ENCODE data around the gene MPZL1.

MPZL1 gene

GRCh38 chr1:167685844-167686243 lies 35.9 kb upstream of the MPZL1 start:
- no peak overlapping the region for H3K4me3 Mint-ChIP-seq
- H3K36me3 Mint-ChIP-seq, result peaks cover 87% of the 10 kb centered on the region
- ATAC-seq (no peak), DNase-seq (ENCODE audit: low spot score in 2 of 2) (no peak)
- peak overlapping the region; percentile 91 for H3K27ac Mint-ChIP-seq
- no peaks in the 10 kb centered on the region for H3K9me3 Mint-ChIP-seq
- peaks cover 36% of the 10 kb centered on the region for H3K4me1 Mint-ChIP-seq

GRCh38 chr1:167687919-167688519 lies 33.8 kb upstream of the MPZL1 start:
- ATAC-seq (peak; percentile 63), DNase-seq (ENCODE audit: low spot score in 2 of 2) (peak; percentile 76 to 92)
- peaks cover 94% of the 10 kb centered on the region for H3K36me3 Mint-ChIP-seq
- H3K9me3 Mint-ChIP-seq, result no peaks in the 10 kb centered on the region
- H3K4me1 Mint-ChIP-seq, result peaks cover 36% of the 10 kb centered on the region
- peak overlapping the region; percentile 89 for H3K27ac Mint-ChIP-seq
- no peak overlapping the region for H3K4me3 Mint-ChIP-seq

GRCh38 chr1:167689567-167689920 lies 32.2 kb upstream of the MPZL1 start:
- ATAC-seq (peak; percentile 63), DNase-seq (ENCODE audit: low spot score in 2 of 2) (no peak)
- peaks cover 94% of the 10 kb centered on the region for H3K36me3 Mint-ChIP-seq
- no peak overlapping the region for H3K4me3 Mint-ChIP-seq
- H3K9me3 Mint-ChIP-seq, result no peaks in the 10 kb centered on the region
- H3K27ac Mint-ChIP-seq, result peak overlapping the region; percentile 89
- peaks cover 33% of the 10 kb centered on the region for H3K4me1 Mint-ChIP-seq

DNA sequence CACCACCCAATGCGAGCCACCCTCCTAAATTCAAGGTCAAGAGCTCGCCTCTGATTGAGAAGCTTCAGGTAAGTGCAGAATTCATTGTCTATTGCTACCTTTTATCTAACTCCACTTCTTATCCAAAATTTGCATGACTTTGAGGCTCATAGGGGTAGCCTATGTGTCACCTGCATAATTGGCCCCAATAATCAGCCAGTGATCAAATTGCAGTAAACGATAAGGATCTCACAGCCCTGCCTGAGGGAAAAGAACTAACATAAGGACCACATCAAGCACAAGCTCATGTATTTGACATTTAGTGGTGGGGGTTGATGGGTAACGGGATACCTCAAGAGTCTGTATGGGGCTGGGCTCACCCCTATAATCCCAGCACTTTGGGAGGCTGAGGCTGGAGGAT lies 31.7 kb upstream of the MPZL1 start:
- no peaks in the 10 kb centered on the region for H3K9me3 Mint-ChIP-seq
- no peak for ATAC-seq

DNA sequence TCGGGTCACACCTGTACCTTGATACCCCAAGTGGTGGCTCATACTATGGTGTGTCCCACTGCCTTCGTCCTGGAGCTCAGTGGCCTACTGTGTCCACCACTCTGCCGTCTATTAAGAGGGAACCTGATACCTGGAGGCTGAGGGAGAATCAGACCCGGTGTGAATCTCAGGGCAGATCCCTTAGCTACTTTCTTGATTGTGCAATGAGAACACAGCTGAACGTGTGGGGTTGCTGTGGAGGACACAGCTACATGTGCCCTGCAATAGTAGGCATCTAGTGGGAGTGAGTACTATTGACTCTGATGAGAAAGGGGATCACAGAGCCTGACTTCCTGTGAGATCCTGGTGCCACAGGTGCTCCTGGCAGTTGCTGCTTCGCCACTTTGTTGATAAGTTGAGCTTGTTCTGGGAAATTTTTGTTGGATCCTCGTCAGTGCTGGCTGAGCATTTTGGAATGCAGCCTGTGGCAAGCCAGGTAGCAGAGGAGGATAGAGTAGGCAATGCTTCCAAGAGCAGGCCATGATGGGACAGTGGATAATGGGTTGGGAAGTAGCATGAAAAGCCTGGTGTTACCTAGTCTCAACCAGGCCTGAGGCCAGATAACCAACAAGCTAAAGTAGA lies 28.2 kb upstream of the MPZL1 start:
- H3K27ac Mint-ChIP-seq, result peak overlapping the region; percentile 89
- H3K4me3 Mint-ChIP-seq, result no peak overlapping the region
- DNase-seq (ENCODE audit: low spot score in 2 of 2), result no peak
- no peaks in the 10 kb centered on the region for H3K9me3 Mint-ChIP-seq
- H3K36me3 Mint-ChIP-seq, result peaks cover 100% of the 10 kb centered on the region
- H3K4me1 Mint-ChIP-seq, result peaks cover 36% of the 10 kb centered on the region
- no peak for ATAC-seq

More for the DNA sequence above, 31.7 kb upstream of the MPZL1 start:
- Mint-ChIP-seq H3K4me1 (peaks cover 38% of the 10 kb centered on the region), H3K4me3 (no peak overlapping the region), H3K36me3 (peaks cover 94% of the 10 kb centered on the region), H3K27ac (peak overlapping the region; percentile 89)
- no peak for DNase-seq (ENCODE audit: low spot score in 2 of 2)

DNA sequence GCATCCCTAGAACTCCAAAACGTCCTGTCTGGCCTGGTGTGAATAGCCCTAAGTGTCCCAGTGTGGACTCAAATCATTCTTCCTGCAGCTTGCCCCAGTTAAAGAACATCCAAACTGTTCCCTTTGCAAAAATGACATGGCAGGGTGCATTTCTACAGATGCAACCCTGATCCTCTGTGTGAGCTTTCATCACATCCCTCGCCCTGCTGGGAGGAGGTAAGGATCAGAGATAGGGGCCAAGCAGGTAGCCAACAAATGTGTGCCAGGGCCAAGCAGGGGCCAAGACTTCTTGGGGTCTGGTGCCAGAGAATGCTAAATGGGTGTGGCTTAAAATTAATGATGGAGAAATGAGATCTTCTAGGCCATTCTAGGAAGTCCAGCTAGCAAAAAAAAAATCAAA lies 27.1 kb upstream of the MPZL1 start:
- ATAC-seq (no peak), DNase-seq (ENCODE audit: low spot score in 2 of 2) (no peak)
- peaks cover 33% of the 10 kb centered on the region for H3K4me1 Mint-ChIP-seq
- H3K4me3 Mint-ChIP-seq, result no peak overlapping the region
- H3K27ac Mint-ChIP-seq, result peak overlapping the region; percentile 89
- no peaks in the 10 kb centered on the region for H3K9me3 Mint-ChIP-seq
- H3K36me3 Mint-ChIP-seq, result peaks cover 100% of the 10 kb centered on the region

GRCh38 chr1:167695147-167695546 lies 26.6 kb upstream of the MPZL1 start:
- H3K4me1 Mint-ChIP-seq, result peaks cover 32% of the 10 kb centered on the region
- no peak for ATAC-seq
- no peak for DNase-seq (ENCODE audit: low spot score in 2 of 2)
- no peak overlapping the region for H3K4me3 Mint-ChIP-seq
- H3K27ac Mint-ChIP-seq, result peak overlapping the region; percentile 89
- H3K36me3 Mint-ChIP-seq, result peaks cover 100% of the 10 kb centered on the region
- no peaks in the 10 kb centered on the region for H3K9me3 Mint-ChIP-seq

GRCh38 chr1:167695756-167696561 lies 25.8 kb upstream of the MPZL1 start:
- H3K36me3 Mint-ChIP-seq, result peaks cover 100% of the 10 kb centered on the region
- no peak overlapping the region for H3K27ac Mint-ChIP-seq
- DNase-seq (ENCODE audit: low spot score in 2 of 2) (no peak), ATAC-seq (no peak)
- no peak overlapping the region for H3K4me3 Mint-ChIP-seq
- H3K9me3 Mint-ChIP-seq, result no peaks in the 10 kb centered on the region
- H3K4me1 Mint-ChIP-seq, result peaks cover 26% of the 10 kb centered on the region

- ATAC-seq (no peak), DNase-seq (ENCODE audit: low spot score in 2 of 2) (no peak)
- Mint-ChIP-seq H3K27ac (peak overlapping the region; percentile 93), H3K9me3 (no peaks in the 10 kb centered on the region), H3K4me1 (peaks cover 26% of the 10 kb centered on the region), H3K36me3 (peaks cover 100% of the 10 kb centered on the region), H3K4me3 (no peak overlapping the region)
Observed at GRCh38 chr1:167697667-167698141, 24.1 kb upstream of the MPZL1 start.

- DNase-seq (ENCODE audit: low spot score in 2 of 2), result no peak
- peaks cover 31% of the 10 kb centered on the region for H3K4me1 Mint-ChIP-seq
- ATAC-seq, result no peak
- peaks cover 100% of the 10 kb centered on the region for H3K36me3 Mint-ChIP-seq
- H3K27ac Mint-ChIP-seq, result peak overlapping the region; percentile 93
- H3K4me3 Mint-ChIP-seq, result no peak overlapping the region
- no peaks in the 10 kb centered on the region for H3K9me3 Mint-ChIP-seq
Observed at GRCh38 chr1:167698313-167698712, 23.5 kb upstream of the MPZL1 start.

DNA sequence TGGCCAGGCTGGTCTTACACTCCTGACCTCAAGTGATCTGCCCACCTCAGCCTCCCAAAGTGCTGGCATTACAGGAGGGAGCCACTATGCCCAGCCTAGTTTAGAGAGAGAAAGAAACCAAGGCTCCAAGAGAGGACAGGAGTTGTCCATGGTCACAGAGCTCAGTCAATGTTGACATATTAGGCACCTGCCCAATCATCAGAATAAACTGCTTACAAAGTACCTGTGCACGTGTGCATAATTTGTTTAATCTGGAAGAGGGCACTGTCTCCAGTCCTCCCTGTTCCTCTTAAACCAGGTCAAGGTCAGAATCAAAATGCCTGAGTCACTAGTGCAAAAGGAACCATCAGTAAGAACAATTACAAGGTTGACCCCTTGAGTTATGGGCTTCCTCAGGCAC lies 20.3 kb upstream of the MPZL1 start:
- H3K9me3 Mint-ChIP-seq, result no peaks in the 10 kb centered on the region
- H3K36me3 Mint-ChIP-seq, result peaks cover 99% of the 10 kb centered on the region
- H3K4me3 Mint-ChIP-seq, result no peak overlapping the region
- ATAC-seq (no peak), DNase-seq (ENCODE audit: low spot score in 2 of 2) (no peak)
- H3K27ac Mint-ChIP-seq, result peak overlapping the region; percentile 90
- H3K4me1 Mint-ChIP-seq, result peaks cover 29% of the 10 kb centered on the region

DNA sequence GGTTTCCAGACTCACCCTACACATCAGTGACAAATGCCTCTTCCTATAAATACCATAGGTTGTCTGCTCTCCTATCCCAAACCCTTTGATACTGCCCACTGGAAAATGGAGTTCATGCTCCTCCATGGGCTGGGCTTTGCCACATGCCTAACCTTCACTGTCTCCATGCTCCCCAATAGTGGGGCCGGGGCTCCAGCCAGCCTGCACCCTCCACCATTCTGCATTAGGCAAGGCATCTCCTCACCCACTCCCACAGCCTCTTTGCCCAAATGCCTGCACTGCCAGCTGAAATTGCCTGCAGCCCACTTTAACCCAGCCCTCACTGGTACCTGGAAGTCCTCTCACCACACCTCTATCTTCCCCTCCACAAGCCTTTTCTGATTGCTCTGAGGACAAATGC lies 18.2 kb upstream of the MPZL1 start:
- Mint-ChIP-seq H3K4me3 (no peak overlapping the region), H3K27ac (peak overlapping the region; percentile 54)
- no peak for ATAC-seq

GRCh38 chr1:167704715-167705114 lies 17.1 kb upstream of the MPZL1 start:
- DNase-seq (ENCODE audit: low spot score in 2 of 2) (no peak), ATAC-seq (no peak)
- no peak overlapping the region for H3K4me3 Mint-ChIP-seq
- H3K27ac Mint-ChIP-seq, result peak overlapping the region; percentile 73
- H3K36me3 Mint-ChIP-seq, result peaks cover 81% of the 10 kb centered on the region
- H3K4me1 Mint-ChIP-seq, result peaks cover 37% of the 10 kb centered on the region
- no peaks in the 10 kb centered on the region for H3K9me3 Mint-ChIP-seq

More for the DNA sequence above, 18.2 kb upstream of the MPZL1 start:
- H3K36me3 Mint-ChIP-seq, result peaks cover 93% of the 10 kb centered on the region
- DNase-seq (ENCODE audit: low spot score in 2 of 2), result no peak
- H3K9me3 Mint-ChIP-seq, result no peaks in the 10 kb centered on the region
- peaks cover 36% of the 10 kb centered on the region for H3K4me1 Mint-ChIP-seq

DNA sequence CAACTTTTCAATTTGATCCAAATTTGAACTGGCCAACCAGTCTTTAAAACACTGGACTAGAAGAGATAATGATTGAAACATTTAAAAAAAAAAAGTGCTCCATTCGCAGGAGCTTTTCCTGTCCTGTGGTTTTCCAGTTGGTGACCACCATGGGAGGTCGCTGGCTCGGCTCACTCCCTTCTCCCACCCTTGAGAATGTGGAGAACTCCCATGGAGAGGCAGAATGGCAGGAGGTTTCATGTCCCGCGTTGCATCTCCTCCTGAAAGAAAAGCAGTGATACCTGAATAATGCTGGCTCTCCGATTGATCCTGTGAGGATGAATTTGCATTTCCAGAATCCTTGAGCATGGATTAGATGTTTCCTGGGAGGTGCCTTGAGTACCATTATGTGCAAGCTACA lies 16.5 kb upstream of the MPZL1 start:
- ATAC-seq (no peak), DNase-seq (ENCODE audit: low spot score in 2 of 2) (no peak)
- Mint-ChIP-seq H3K36me3 (peaks cover 76% of the 10 kb centered on the region), H3K27ac (peak overlapping the region; percentile 73), H3K9me3 (no peaks in the 10 kb centered on the region), H3K4me3 (no peak overlapping the region), H3K4me1 (peaks cover 33% of the 10 kb centered on the region)

DNA sequence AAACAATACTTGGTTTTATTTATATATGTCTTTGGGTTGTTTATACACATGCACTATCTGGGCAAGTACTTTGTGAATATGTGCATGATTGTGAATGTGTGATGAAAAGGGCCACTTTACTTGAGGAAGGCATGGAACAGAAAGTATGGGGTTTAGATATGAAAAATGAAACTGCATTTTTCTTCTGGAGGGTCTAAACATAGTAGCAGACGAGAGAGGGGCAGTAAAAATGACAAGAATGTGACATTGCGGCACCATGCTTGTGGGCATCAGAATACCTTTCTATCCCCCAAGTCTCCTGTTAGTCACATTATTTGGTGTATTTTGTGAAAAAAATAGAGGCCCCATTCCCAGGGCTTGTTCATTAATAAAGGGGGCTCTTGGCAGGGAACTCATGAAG lies 15.4 kb upstream of the MPZL1 start:
- Mint-ChIP-seq H3K27ac (peak overlapping the region; percentile 73), H3K9me3 (no peaks in the 10 kb centered on the region), H3K4me3 (no peak overlapping the region), H3K36me3 (peaks cover 65% of the 10 kb centered on the region), H3K4me1 (peaks cover 33% of the 10 kb centered on the region)
- DNase-seq (ENCODE audit: low spot score in 2 of 2) (no peak), ATAC-seq (no peak)

Data from stimulated activated effector memory CD8-positive, alpha-beta T cell treated with anti-CD3 and anti-CD28 coated beads, Interleukin-12 subunit alpha, Interleukin-12 subunit beta, amount 100 ng/mL, for 72 hours (primary cell).